ENCODE results near the gene RBM8A. TPM values are rescaled to one million over a fixed set of nuclear protein-coding genes. Genes with fewer than 3 reads are reported as not detected.

Gene RBM8A
- total RNA-seq, 1 experiment from 2014 or later, result 370 TPM

DNA sequence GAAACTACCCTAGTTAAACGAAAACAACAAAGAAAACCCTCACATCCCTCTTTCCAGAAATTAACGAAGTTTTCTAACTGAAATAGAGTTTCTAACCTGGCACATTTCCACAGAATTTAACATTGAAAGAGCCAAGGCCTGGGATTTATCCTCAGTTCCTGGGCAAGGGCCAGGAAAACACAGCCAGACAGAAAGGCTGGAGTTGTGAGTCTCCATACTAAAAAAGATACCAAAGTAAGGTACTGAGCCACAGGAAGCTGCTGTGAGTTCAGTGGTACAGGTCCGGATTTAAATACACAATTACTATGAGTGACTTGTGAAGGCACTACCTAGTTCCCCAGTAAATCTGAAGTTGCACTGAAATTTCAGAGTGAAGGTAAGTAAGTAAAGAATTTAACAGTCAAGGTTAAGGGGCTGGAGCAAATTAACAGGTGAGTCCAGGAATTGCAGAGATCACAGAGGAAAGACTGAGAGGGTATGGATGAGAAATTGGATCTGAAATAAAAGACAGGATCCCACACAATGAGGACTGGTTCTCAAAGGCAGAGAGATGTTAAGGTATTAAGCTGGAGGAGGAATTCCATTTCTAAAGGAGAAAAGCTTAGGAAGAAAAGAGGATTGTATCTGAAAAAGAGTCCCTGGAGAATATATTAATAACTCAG, 29.6 kb upstream of the RBM8A start:
- TF ChIP-seq, protein P1, sequence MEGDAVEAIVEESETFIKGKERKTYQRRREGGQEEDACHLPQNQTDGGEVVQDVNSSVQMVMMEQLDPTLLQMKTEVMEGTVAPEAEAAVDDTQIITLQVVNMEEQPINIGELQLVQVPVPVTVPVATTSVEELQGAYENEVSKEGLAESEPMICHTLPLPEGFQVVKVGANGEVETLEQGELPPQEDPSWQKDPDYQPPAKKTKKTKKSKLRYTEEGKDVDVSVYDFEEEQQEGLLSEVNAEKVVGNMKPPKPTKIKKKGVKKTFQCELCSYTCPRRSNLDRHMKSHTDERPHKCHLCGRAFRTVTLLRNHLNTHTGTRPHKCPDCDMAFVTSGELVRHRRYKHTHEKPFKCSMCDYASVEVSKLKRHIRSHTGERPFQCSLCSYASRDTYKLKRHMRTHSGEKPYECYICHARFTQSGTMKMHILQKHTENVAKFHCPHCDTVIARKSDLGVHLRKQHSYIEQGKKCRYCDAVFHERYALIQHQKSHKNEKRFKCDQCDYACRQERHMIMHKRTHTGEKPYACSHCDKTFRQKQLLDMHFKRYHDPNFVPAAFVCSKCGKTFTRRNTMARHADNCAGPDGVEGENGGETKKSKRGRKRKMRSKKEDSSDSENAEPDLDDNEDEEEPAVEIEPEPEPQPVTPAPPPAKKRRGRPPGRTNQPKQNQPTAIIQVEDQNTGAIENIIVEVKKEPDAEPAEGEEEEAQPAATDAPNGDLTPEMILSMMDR (IDR thresholded peaks at IDR 0.05; ENCODE audit: unreplicated experiment), result no peak
- ChIA-PET CTCF (interaction anchor here (1.1 to 3.8 kb wide), 8 partner anchors 11 to 81 kb away, joined by 3 to 32 read pairs (median 4); partner anchors contain the start of gene ITGA10), POLR2A (interaction anchor here (0.6 to 7.0 kb wide), 28 partner anchors 8 to 676 kb away, joined by 3 to 136 read pairs (median 10); partner anchors contain the start of genes ANKRD34A, ITGA10, PEX11B and PIAS3)
- Mint-ChIP-seq H3K4me3 (ENCODE audit: unreplicated experiment) (peak overlapping the region; percentile 80), H3K27me3 (ENCODE audit: insufficient read depth, unreplicated experiment) (no peaks in the 10 kb centered on the region), H3K4me1 (ENCODE audit: insufficient read depth, unreplicated experiment) (peaks cover 57% of the 10 kb centered on the region), H3K27ac (ENCODE audit: low read depth, unreplicated experiment) (peak overlapping the region; percentile 80), H3K9me3 (ENCODE audit: unreplicated experiment) (no peaks in the 10 kb centered on the region), H3K36me3 (ENCODE audit: insufficient read depth, unreplicated experiment) (peaks cover 11% of the 10 kb centered on the region)
- intact Hi-C loops (cut with micrococcal nuclease), result loop anchor here (2.0 kb wide), 1 partner anchor 38 kb away; the partner anchor contains the start of gene PEX11B
- TSS peak; percentile 63 for BruUV-seq (replicated peaks)
- DNase-seq (ENCODE audit: unreplicated experiment), result peak; percentile 26

DNA sequence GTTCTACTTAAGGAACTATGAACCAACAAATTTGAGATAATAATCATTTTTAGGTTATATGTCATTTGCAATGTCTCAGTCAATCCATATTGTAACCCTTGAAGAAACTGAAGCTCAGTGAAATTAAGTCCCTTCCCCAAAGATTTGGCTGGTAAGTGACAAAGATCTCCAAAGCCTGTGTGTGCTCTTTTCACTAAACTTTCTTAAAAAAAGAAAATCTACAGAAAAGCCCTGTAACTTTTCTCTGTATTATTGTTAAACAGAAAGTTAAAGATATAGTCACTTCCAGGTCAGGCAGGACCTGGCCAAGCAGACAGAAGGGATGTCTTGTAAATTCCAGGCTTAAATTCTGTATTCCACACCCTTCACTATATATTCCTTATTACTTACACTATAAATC, 29.1 kb upstream of the RBM8A start:
- ChIA-PET POLR2A (interaction anchor here (0.9 to 7.0 kb wide), 20 partner anchors 9 to 166 kb away, joined by 3 to 136 read pairs (median 21); partner anchors contain the start of genes ANKRD34A, ITGA10, PEX11B and PIAS3), CTCF (interaction anchor here (1.1 to 3.8 kb wide), 5 partner anchors 8 to 64 kb away, joined by 3 to 32 read pairs (median 5); partner anchors contain the start of genes ANKRD34A, ITGA10 and POLR3GL)
- no peaks in the 10 kb centered on the region for H3K27me3 Mint-ChIP-seq (ENCODE audit: insufficient read depth, unreplicated experiment)
- intact Hi-C loops (cut with micrococcal nuclease), result loop anchor here (2.0 kb wide), 1 partner anchor 38 kb away; the partner anchor contains the start of gene PEX11B
- H3K9me3 Mint-ChIP-seq (ENCODE audit: unreplicated experiment), result no peaks in the 10 kb centered on the region
- H3K27ac Mint-ChIP-seq (ENCODE audit: low read depth, unreplicated experiment), result peak overlapping the region; percentile 80
- TF ChIP-seq, protein P1 (IDR thresholded peaks at IDR 0.05; ENCODE audit: unreplicated experiment), result no peak
- DNase-seq (ENCODE audit: unreplicated experiment), result no peak
- H3K36me3 Mint-ChIP-seq (ENCODE audit: insufficient read depth, unreplicated experiment), result peaks cover 16% of the 10 kb centered on the region
- peak overlapping the region; percentile 80 for H3K4me3 Mint-ChIP-seq (ENCODE audit: unreplicated experiment)
- BruUV-seq (replicated peaks), result no TSS peak
- peaks cover 52% of the 10 kb centered on the region for H3K4me1 Mint-ChIP-seq (ENCODE audit: insufficient read depth, unreplicated experiment)

DNA sequence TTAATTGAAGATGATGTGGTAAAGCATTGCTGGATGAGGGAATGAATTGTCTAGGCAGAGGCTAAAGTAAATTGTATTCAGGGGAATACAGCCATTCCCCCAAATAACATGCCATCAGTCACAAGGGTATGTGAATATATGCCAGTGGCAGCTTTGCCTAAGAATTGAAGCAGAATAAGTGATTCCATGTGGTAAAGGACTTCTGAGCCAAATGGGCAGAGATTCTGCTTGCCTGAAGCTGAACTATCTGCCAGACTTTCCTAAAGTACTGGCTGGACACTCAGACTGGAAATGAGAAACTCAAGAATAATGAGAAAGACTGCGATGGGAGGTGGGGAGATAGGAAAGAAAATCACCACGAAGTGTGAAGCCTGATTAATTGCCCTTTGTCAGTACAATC, 28.2 kb upstream of the RBM8A start:
- Mint-ChIP-seq H3K9me3 (ENCODE audit: unreplicated experiment) (no peaks in the 10 kb centered on the region), H3K36me3 (ENCODE audit: insufficient read depth, unreplicated experiment) (peaks cover 11% of the 10 kb centered on the region), H3K4me3 (ENCODE audit: unreplicated experiment) (peak overlapping the region; percentile 80), H3K4me1 (ENCODE audit: insufficient read depth, unreplicated experiment) (peaks cover 51% of the 10 kb centered on the region), H3K27me3 (ENCODE audit: insufficient read depth, unreplicated experiment) (no peaks in the 10 kb centered on the region), H3K27ac (ENCODE audit: low read depth, unreplicated experiment) (peak overlapping the region; percentile 80)
- POLR2A ChIA-PET, result interaction anchor here (0.6 to 7.0 kb wide), 11 partner anchors 10 to 96 kb away, joined by 3 to 136 read pairs (median 48); partner anchors contain the start of genes ANKRD34A, PEX11B, PIAS3 and POLR3GL
- DNase-seq (ENCODE audit: unreplicated experiment), result no peak
- intact Hi-C loops (cut with micrococcal nuclease), result no loop called here
- TF ChIP-seq, protein P1 (IDR thresholded peaks at IDR 0.05; ENCODE audit: unreplicated experiment), result no peak
- no TSS peak for BruUV-seq (replicated peaks)
- CTCF ChIA-PET, result interaction anchor here (0.9 to 2.3 kb wide), 4 partner anchors 9 to 63 kb away, joined by 3 to 11 read pairs (median 4); partner anchors contain the start of genes ANKRD34A and POLR3GL

DNA sequence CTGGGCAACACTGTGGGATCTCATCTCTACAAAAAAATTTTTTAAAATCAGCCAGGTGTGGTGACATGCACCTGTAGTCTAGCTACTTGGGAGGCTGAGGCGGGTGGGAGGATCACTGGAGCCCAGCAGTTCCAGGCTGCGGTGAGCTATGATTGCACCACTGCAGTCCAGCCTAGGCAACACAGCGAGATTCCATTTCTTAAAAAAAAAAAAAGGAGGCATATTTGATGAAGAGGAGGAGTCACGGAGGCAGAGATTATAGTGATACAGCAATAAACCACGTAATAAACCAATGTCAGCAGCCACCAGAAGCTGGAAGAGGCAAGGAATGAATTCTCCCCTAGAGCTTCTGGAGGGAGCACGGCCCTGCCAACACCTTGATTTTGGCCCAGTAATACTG, 26.6 kb upstream of the RBM8A start:
- DNase-seq (ENCODE audit: unreplicated experiment), result no peak
- Mint-ChIP-seq H3K36me3 (ENCODE audit: insufficient read depth, unreplicated experiment) (peaks cover 17% of the 10 kb centered on the region), H3K4me3 (ENCODE audit: unreplicated experiment) (no peak overlapping the region), H3K9me3 (ENCODE audit: unreplicated experiment) (no peaks in the 10 kb centered on the region), H3K27me3 (ENCODE audit: insufficient read depth, unreplicated experiment) (no peaks in the 10 kb centered on the region), H3K27ac (ENCODE audit: low read depth, unreplicated experiment) (no peak overlapping the region), H3K4me1 (ENCODE audit: insufficient read depth, unreplicated experiment) (peaks cover 48% of the 10 kb centered on the region)
- no TSS peak for BruUV-seq (replicated peaks)
- CTCF ChIA-PET, result interaction anchor here (0.7 to 2.3 kb wide), 4 partner anchors 27 to 214 kb away, joined by 4 to 11 read pairs (median 5); partner anchors contain the start of gene RBM8A
- POLR2A ChIA-PET, result interaction anchor here (0.9 to 7.0 kb wide), 9 partner anchors 12 to 95 kb away, joined by 3 to 109 read pairs (median 7); partner anchors contain the start of genes ANKRD34A, PEX11B, PIAS3 and POLR3GL
- intact Hi-C loops (cut with micrococcal nuclease), result no loop called here
- TF ChIP-seq, protein P1 (IDR thresholded peaks at IDR 0.05; ENCODE audit: unreplicated experiment), result no peak

Measured in MCF 10A (cell line).